A549 (cell line): ENCODE results near the gene NEDD9. TPM values are rescaled to one million over a fixed set of nuclear protein-coding genes. Genes with fewer than 3 reads are reported as not detected.

Source experiments
- ATAC-seq, 2 experiments: fragments of 200-7000 bp in 1 of 2; fragments of >200 bp in 1 of 2; cut with Nextera tagmentation in 1 of 2; cut with Tn5 transposase in 1 of 2; 3 replicates each; pipeline versions ENCODE4 v1.8.0 to v1.9.1; 2018 to 2020; ENCODE audit warnings: mild to moderate bottlenecking in 1 of 2, moderate library complexity in 1 of 2
- CTCF ChIA-PET: fragments of 300-600 bp; sonication (Branson Sonifier 250); formaldehyde crosslinking; extraction: SDS; loops from one replicate; lab custom pipeline; 2021; ENCODE audit warnings: antibody characterized with exemption, inconsistent platforms; lab: Yijun Ruan, JAX
- POLR2A ChIA-PET: fragments of 350-600 bp; formaldehyde crosslinking; extraction: SDS; loops from one replicate; lab custom pipeline; 2021; ENCODE audit warnings: antibody characterized with exemption, inconsistent platforms; lab: Yijun Ruan, JAX
- DNase-seq, 2 experiments: peaks; one replicate each; pipeline versions ENCODE4 v3.0.0 to v3.0.0-alpha.2; 2011 to 2016; ENCODE audit warnings: low read depth in 1 of 2, low spot score in 1 of 2
- FAIRE-seq: peaks from 2 replicates; lab custom pipeline; 2011; peaks lifted over from hg19 to GRCh38; lab: Jason Lieb, UNC
- H3K27ac ChIP-seq, 2 experiments: fragments of >200 bp; sonication (Bioruptor Twin); formaldehyde crosslinking; 3 replicates each; pipeline ENCODE4 v1.5.1; 2016 to 2017
- H3K4me1 ChIP-seq: fragments of >200 bp; sonication (Bioruptor Twin); formaldehyde crosslinking; 3 replicates; pipeline ENCODE4 v1.6.1; 2016
- H3K4me2 ChIP-seq: fragments of >200 bp; sonication (Bioruptor Twin); formaldehyde crosslinking; 3 replicates; pipeline ENCODE4 v1.6.1; 2016
- H3K4me3 ChIP-seq: fragments of >200 bp; sonication (Bioruptor Twin); formaldehyde crosslinking; 3 replicates; pipeline ENCODE4 v1.5.1; 2016
- H3K9me3 ChIP-seq: fragments of >200 bp; sonication (Bioruptor Twin); formaldehyde crosslinking; 3 replicates; pipeline ENCODE4 v1.6.1; 2016
- BCL3 ChIP-seq: fragments of >200 bp; sonication (Bioruptor Twin); formaldehyde crosslinking; IDR thresholded peaks from 3 replicates; pipeline ENCODE4 v1.6.1; 2016
- CBX8 ChIP-seq: fragments of 200-600 bp; sonication (generic); IDR thresholded peaks from 2 replicates; pipeline ENCODE4 v1.6.1; 2016
- CHD2 ChIP-seq: fragments of 150-350 bp; IDR thresholded peaks from 2 replicates; pipeline ENCODE4 v1.6.1; 2014; ENCODE audit warnings: low read length; ENCODE audit not compliant: partially characterized antibody
- CHD4 ChIP-seq: fragments of 200-600 bp; sonication (generic); IDR thresholded peaks from 2 replicates; pipeline ENCODE4 v1.6.1; 2016; ENCODE audit warnings: antibody characterized with exemption, mild to moderate bottlenecking, borderline replicate concordance
- E2F6 ChIP-seq: IDR thresholded peaks from 2 replicates; pipeline ENCODE4 v1.6.1; 2012; ENCODE audit warnings: low read depth, borderline replicate concordance
- EP300 ChIP-seq, 2 experiments: fragments of >200 bp; sonication (Bioruptor Twin); formaldehyde crosslinking; IDR thresholded peaks; 2 replicates in 1 of 2; 3 replicates in 1 of 2; pipeline ENCODE4 v1.6.1; 2016 to 2017
- FOSB ChIP-seq: fragments of 250-450 bp; sonication (Bioruptor Pico); IDR thresholded peaks from 2 replicates; pipeline ENCODE4 v1.5.0; 2020; ENCODE audit warnings: mild to moderate bottlenecking, moderate library complexity
- FOXS1 ChIP-seq: fragments of 250-450 bp; sonication (Bioruptor Pico); IDR thresholded peaks from 2 replicates; pipeline ENCODE4 v1.5.0; 2020; ENCODE audit warnings: mild to moderate bottlenecking, moderate library complexity
- HDAC2 ChIP-seq: fragments of 200-600 bp; sonication (generic); IDR thresholded peaks from 2 replicates; pipeline ENCODE4 v1.6.1; 2016
- HMGXB4 ChIP-seq: fragments of 250-450 bp; sonication (Bioruptor Pico); IDR thresholded peaks from 2 replicates; pipeline ENCODE4 v1.5.0; 2021; ENCODE audit warnings: mild to moderate bottlenecking, moderate library complexity, borderline replicate concordance
- HOXB13 ChIP-seq: fragments of 250-450 bp; sonication (Bioruptor Pico); IDR thresholded peaks from 2 replicates; pipeline ENCODE4 v1.5.0; 2020; ENCODE audit warnings: low read depth, mild to moderate bottlenecking, moderate library complexity
- HOXB5 ChIP-seq: fragments of 250-450 bp; sonication (Bioruptor Pico); IDR thresholded peaks from 2 replicates; pipeline ENCODE4 v1.5.0; 2020; ENCODE audit warnings: mild to moderate bottlenecking, moderate library complexity
- KDM1A ChIP-seq: fragments of 200-600 bp; sonication (generic); IDR thresholded peaks from 2 replicates; pipeline ENCODE4 v1.6.1; 2016; ENCODE audit warnings: low read depth, mild to moderate bottlenecking
- MAFK ChIP-seq: fragments of 450-650 bp; IDR thresholded peaks from 2 replicates; pipeline ENCODE4 v1.6.1; 2014; ENCODE audit not compliant: partially characterized antibody
- NR3C1 ChIP-seq: fragments of >200 bp; sonication (Bioruptor Twin); formaldehyde crosslinking; IDR thresholded peaks from 3 replicates; pipeline ENCODE4 v1.6.1; 2017
- POLR2A ChIP-seq: IDR thresholded peaks from 2 replicates; pipeline ENCODE4 v1.6.1; 2012; ENCODE audit warnings: mild to moderate bottlenecking, low read length
- RAD21 ChIP-seq, 2 experiments: fragments of >200 bp in 1 of 2; sonication (Bioruptor Twin) in 1 of 2; formaldehyde crosslinking in 1 of 2; IDR thresholded peaks in 1 of 2; conservative IDR thresholded peaks in 1 of 2; 2 replicates in 1 of 2; 3 replicates in 1 of 2; pipeline ENCODE4 v1.6.1; 2012 to 2018; ENCODE audit warnings: inconsistent platforms in 1 of 2
- RCOR1 ChIP-seq: fragments of 150-350 bp; IDR thresholded peaks from 2 replicates; pipeline ENCODE4 v1.6.1; 2014; ENCODE audit warnings: antibody characterized with exemption, low read length, low read depth
- REST ChIP-seq: fragments of 200-600 bp; sonication (generic); IDR thresholded peaks from 2 replicates; pipeline ENCODE4 v1.6.1; 2016; ENCODE audit warnings: antibody characterized with exemption, mild to moderate bottlenecking, moderate library complexity
- RFX5 ChIP-seq: fragments of 450-650 bp; IDR thresholded peaks from 2 replicates; pipeline ENCODE4 v1.7.1; 2014; ENCODE audit warnings: antibody characterized with exemption, mild to moderate bottlenecking, moderate library complexity
- SMC3 ChIP-seq: fragments of >200 bp; sonication (Bioruptor Twin); formaldehyde crosslinking; IDR thresholded peaks from 3 replicates; pipeline ENCODE4 v1.6.1; 2018; ENCODE audit warnings: inconsistent platforms
- SREBF2 ChIP-seq: fragments of 450-650 bp; IDR thresholded peaks from 2 replicates; pipeline ENCODE4 v1.6.1; 2014; ENCODE audit warnings: mild to moderate bottlenecking, moderate library complexity
- USF2 ChIP-seq: fragments of 450-650 bp; IDR thresholded peaks from 2 replicates; pipeline ENCODE4 v1.6.1; 2014; ENCODE audit warnings: antibody characterized with exemption
- ZFP36 ChIP-seq: fragments of 450-650 bp; IDR thresholded peaks from 2 replicates; pipeline ENCODE4 v1.6.1; 2014; ENCODE audit warnings: borderline replicate concordance; ENCODE audit not compliant: partially characterized antibody
- WGBS: methylation state at CpG from one replicate; pipeline ENCODE4 v1.1.6; 2017; ENCODE audit errors: missing lambda C conversion rate; 5-methylcytosine and 5-hydroxymethylcytosine counted together
- polyA plus RNA-seq, 4 experiments: library from polyadenylated mRNA; depleted of rRNA in 3 of 4; stranded (reverse); fragments of >200 nt; fragmentation: RNase III in 1 of 4; extraction: RNeasy Plus Mini Kit Qiagen cat#74134 plus additional on column Dnase treatment in 1 of 4; gene quantifications; 2 replicates in 3 of 4; 3 replicates in 1 of 4; pipeline ENCODE4 v1.2.3, GENCODE V29; 2011 to 2017

NEDD9 gene
- polyA plus RNA-seq, 2 of the 4 experiments (the other 2 are of a cell fraction) = 46.7 to 79.6 TPM

- TF ChIP-seq E2F6 (no peak), BCL3 (no peak), HDAC2 (no peak), CBX8 (no peak), CHD2 (no peak)
Measured at GRCh38 chr6:11242711-11243110, 10.2 kb upstream of the NEDD9 start (continued).

GRCh38 chr6:11241793-11242201 lies 9.3 kb upstream of the NEDD9 start:
- TF ChIP-seq FOXS1 (no peak), SMC3 (no peak), POLR2A (no peak), NR3C1 (no peak), MAFK (no peak), FOSB (CRISPR knock-in tag) (no peak), ZFP36 (no peak), RAD21 (conservative IDR thresholded peaks at IDR 0.05 in 1 of 2, IDR thresholded peaks at IDR 0.05 in 1 of 2) (no peak)
- Histone ChIP-seq H3K4me1 (no peaks in the 10 kb centered on the region), H3K27ac (peak overlapping the region in 1 of 2 experiments; percentile 35; a peak in 2 of 6 replicates), H3K4me2 (no peak overlapping the region), H3K9me3 (no peaks in the 10 kb centered on the region), H3K4me3 (no peak overlapping the region)
- CTCF ChIA-PET = interaction anchor here (0.8 to 1.1 kb wide), 3 partner anchors 10 to 58 kb away, joined by 3 to 8 read pairs (median 4); no protein-coding TSS in a partner anchor
- FAIRE-seq (no peak), DNase-seq (no peak), ATAC-seq (peak in 1 of 2 experiments; percentile 42; a peak in 2 of 6 replicates)
- WGBS = 83% methylated on average over 17 of the region's 17 CpGs
- POLR2A ChIA-PET = no interaction called here

- Histone ChIP-seq H3K4me3 (no peak overlapping the region), H3K9me3 (no peaks in the 10 kb centered on the region)
- POLR2A ChIA-PET = no interaction called here
- no peak for FAIRE-seq
- CTCF ChIA-PET = interaction anchor here (0.8 to 1.1 kb wide), 2 partner anchors 36 to 58 kb away, joined by 3 to 4 read pairs; no protein-coding TSS in a partner anchor
- TF ChIP-seq EP300 (IDR thresholded peaks at IDR 0.05) = no peak
- no peak for TF ChIP-seq SREBF2
- TF ChIP-seq REST = no peak
- TF ChIP-seq KDM1A = no peak
- no peak for TF ChIP-seq ZFP36
- TF ChIP-seq RAD21 (conservative IDR thresholded peaks at IDR 0.05 in 1 of 2, IDR thresholded peaks at IDR 0.05 in 1 of 2) = no peak
- TF ChIP-seq HOXB5 (CRISPR knock-in tag) = no peak
- no peak for TF ChIP-seq RCOR1
- TF ChIP-seq USF2 = no peak
- TF ChIP-seq FOXS1 = no peak
- no peak for TF ChIP-seq CBX8
- TF ChIP-seq HOXB13 (CRISPR knock-in tag) = no peak
- TF ChIP-seq CHD4 = no peak
- TF ChIP-seq RFX5 = no peak
- TF ChIP-seq HDAC2 = no peak
- no peak for TF ChIP-seq HMGXB4 (CRISPR knock-in tag)
- TF ChIP-seq, all 56 proteins: peak for 0
- no peak for ATAC-seq
- 93% methylated on average over 11 of the region's 11 CpGs for WGBS
- no peak for DNase-seq
- peaks cover 3% of the 10 kb centered on the region for H3K4me1 ChIP-seq
- no peak overlapping the region for H3K4me2 ChIP-seq
- peak overlapping the region in 1 of 2 experiments; percentile 35; a peak in 1 of 6 replicates for H3K27ac ChIP-seq
Measured at GRCh38 chr6:11241154-11241792, 8.8 kb upstream of the NEDD9 start.
